ENCODE measurements around the gene UBL3.

GRCh38 chr13:29740961-29741360 lies 109.5 kb downstream of the UBL3 start:
- TF ChIP-seq MEIS1 (CRISPR knock-in tag; IDR thresholded peaks at IDR 0.05; ENCODE audit: borderline replicate concordance) (no peak), CTCF (tag by site-specific recombination; IDR thresholded peaks at IDR 0.05) (no peak), ZNF292 (tag by site-specific recombination; IDR thresholded peaks at IDR 0.05; ENCODE audit: borderline replicate concordance, low read depth) (no peak), ZNF354C (tag by site-specific recombination; IDR thresholded peaks at IDR 0.05; ENCODE audit: borderline replicate concordance, low read depth) (no peak), MYNN (tag by site-specific recombination; IDR thresholded peaks at IDR 0.05; ENCODE audit: borderline replicate concordance) (no peak), GLI4 (tag by site-specific recombination; IDR thresholded peaks at IDR 0.05) (no peak), ZBTB1 (tag by site-specific recombination; IDR thresholded peaks at IDR 0.05) (no peak)
